Vagina (tissue), 2 donors: ENCODE results near the gene TAGLN2.

ENCODE experiments used
- POLR2A ChIP-seq, 2 donors: fragments of 450-650 bp; IDR thresholded peaks; one replicate each; pipeline ENCODE4 v1.6.1; 2017; ENCODE audit warnings: antibody characterized with exemption in 2 of 2, mild to moderate bottlenecking in 2 of 2, moderate library complexity in 2 of 2
- POLR2AphosphoS5 ChIP-seq, 2 donors: sonication (generic); formaldehyde crosslinking; IDR thresholded peaks; one replicate each; pipeline ENCODE4 v1.9.0; 2017; ENCODE audit warnings: antibody characterized with exemption in 2 of 2, mild to moderate bottlenecking in 2 of 2, low read depth in 1 of 2; ENCODE audit not compliant: insufficient read depth in 1 of 2
- TF ChIP-seq, protein P1 (sequence below), 3 experiments: fragments of 450-650 bp in 2 of 3; fragments of 200-600 bp in 1 of 3; sonication (generic) in 1 of 3; IDR thresholded peaks; one replicate each; pipeline ENCODE4 v1.5.1; 2017 to 2019; ENCODE audit warnings: antibody characterized with exemption in 3 of 3, mild to moderate bottlenecking in 2 of 3, moderate library complexity in 2 of 3

DNA sequence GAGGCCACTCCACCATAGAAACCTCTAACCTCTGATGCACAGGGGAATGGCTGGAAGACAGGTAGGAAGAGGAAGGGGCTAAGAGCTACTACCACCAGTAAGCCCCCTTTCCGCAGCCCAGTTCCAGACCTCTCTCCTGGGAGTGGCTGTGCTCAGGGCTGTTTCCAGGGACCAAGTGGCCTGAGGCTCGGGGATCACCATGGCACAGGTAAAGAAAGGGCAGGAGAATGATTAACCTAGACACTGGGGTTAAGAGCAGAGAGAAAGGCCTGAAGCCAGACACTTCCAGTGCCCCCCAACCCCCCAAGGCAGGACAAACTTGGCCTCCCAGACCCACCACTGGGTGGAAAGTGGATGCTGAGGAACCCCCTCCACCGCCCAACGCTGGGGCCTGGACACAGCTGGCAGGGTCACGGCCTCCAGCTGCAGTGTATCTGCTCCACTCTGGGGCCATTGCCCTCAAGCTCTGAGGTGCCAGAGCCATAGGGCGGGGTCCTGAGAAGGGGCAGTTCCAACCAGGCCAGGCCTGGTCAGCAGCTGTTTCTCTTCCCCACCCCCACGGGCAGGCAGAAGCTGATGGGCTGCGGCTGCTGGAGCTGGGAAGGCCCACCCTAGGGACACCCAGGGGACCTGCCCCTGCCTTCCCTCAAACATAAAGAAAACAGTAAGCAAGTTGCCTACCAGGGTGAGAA is 2.6 kb downstream of the TAGLN2 start:
- no peak for TF ChIP-seq POLR2A (IDR thresholded peaks at IDR 0.05)
- TF ChIP-seq POLR2AphosphoS5 (IDR thresholded peaks at IDR 0.05; ENCODE audit: insufficient read depth in 1 of 2, low read depth in 1 of 2): no peak
- TF ChIP-seq, protein P1, sequence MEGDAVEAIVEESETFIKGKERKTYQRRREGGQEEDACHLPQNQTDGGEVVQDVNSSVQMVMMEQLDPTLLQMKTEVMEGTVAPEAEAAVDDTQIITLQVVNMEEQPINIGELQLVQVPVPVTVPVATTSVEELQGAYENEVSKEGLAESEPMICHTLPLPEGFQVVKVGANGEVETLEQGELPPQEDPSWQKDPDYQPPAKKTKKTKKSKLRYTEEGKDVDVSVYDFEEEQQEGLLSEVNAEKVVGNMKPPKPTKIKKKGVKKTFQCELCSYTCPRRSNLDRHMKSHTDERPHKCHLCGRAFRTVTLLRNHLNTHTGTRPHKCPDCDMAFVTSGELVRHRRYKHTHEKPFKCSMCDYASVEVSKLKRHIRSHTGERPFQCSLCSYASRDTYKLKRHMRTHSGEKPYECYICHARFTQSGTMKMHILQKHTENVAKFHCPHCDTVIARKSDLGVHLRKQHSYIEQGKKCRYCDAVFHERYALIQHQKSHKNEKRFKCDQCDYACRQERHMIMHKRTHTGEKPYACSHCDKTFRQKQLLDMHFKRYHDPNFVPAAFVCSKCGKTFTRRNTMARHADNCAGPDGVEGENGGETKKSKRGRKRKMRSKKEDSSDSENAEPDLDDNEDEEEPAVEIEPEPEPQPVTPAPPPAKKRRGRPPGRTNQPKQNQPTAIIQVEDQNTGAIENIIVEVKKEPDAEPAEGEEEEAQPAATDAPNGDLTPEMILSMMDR (IDR thresholded peaks at IDR 0.05): no peak
